Thyroid gland (tissue), 4 donors: Measurements from ENCODE around the gene SARDH. TPM values are rescaled to one million over a fixed set of nuclear protein-coding genes. Genes with fewer than 3 reads are reported as not detected.

Experiments
- DNase-seq, 2 donors: peaks; one replicate each; pipeline ENCODE4 v3.0.0-alpha.2; 2019
- H3K27ac ChIP-seq, 3 donors: fragments of 200-600 bp; sonication (generic); 1 replicate in 2 of 3; 2 replicates in 1 of 3; pipeline ENCODE4 v1.5.1; 2016 to 2019; ENCODE audit warnings: mild to moderate bottlenecking in 1 of 3, moderate library complexity in 1 of 3
- H3K27me3 ChIP-seq: fragments of 200-600 bp; sonication (generic); one replicate; pipeline ENCODE4 v1.5.1; 2019
- H3K36me3 ChIP-seq, 2 donors: fragments of 200-600 bp; sonication (generic); one replicate each; pipeline ENCODE4 v1.5.1; 2016 to 2019
- H3K4me1 ChIP-seq, 2 donors: fragments of 200-600 bp; sonication (generic); one replicate each; pipeline ENCODE4 v1.5.1; 2017 to 2019
- H3K4me3 ChIP-seq, 3 donors: fragments of 200-600 bp; sonication (generic); replicated peaks in 1 of 3; 1 replicate in 2 of 3; 2 replicates in 1 of 3; pipeline ENCODE4 v1.5.1; 2016; ENCODE audit warnings: mild to moderate bottlenecking in 1 of 3
- H3K9me3 ChIP-seq: fragments of 200-600 bp; sonication (generic); one replicate; pipeline ENCODE4 v1.5.1; 2017
- POLR2A ChIP-seq, 2 donors: fragments of 450-650 bp; IDR thresholded peaks; one replicate each; pipeline ENCODE4 v1.6.1; 2017; ENCODE audit warnings: antibody characterized with exemption in 2 of 2, mild to moderate bottlenecking in 2 of 2, moderate library complexity in 1 of 2
- WGBS, 2 donors: methylation state at CpG; one replicate each; pipeline ENCODE4 v1.1.5; 2017; 5-methylcytosine and 5-hydroxymethylcytosine counted together
- intact Hi-C: fragments of 100-400 bp; cut with DNase I; formaldehyde crosslinking; loops from one replicate; pipeline ENCODE4 v1.15.1; 2023
- total RNA-seq, 4 donors: library from RNA; depleted of rRNA; stranded (reverse); fragments of >200 nt; gene quantifications; one replicate each; pipeline ENCODE4 v1.2.3, GENCODE V29; 2016
- TF ChIP-seq, protein P1 (sequence below), 6 experiments: fragments of 200-600 bp in 3 of 6; fragments of 450-650 bp in 3 of 6; sonication (generic) in 3 of 6; IDR thresholded peaks; one replicate each; pipeline ENCODE4 v1.5.1; 2016 to 2019; ENCODE audit warnings: antibody characterized with exemption in 6 of 6, mild to moderate bottlenecking in 2 of 6, inconsistent platforms in 1 of 6, moderate library complexity in 1 of 6

The SARDH gene
- total RNA-seq, 4 donors from 2014 or later: 2.2 to 6.2 (median 3.3) TPM; not detected in 1

- WGBS, 2 donors: 67% methylated on average over 8 to 17 of the region's 39 CpGs
- H3K27ac ChIP-seq: no peak overlapping the region
- DNase-seq: no peak
These were observed 35.2 kb downstream of the SARDH start for GRCh38 chr9:133702798-133703590.

GRCh38 chr9:133701981-133702797 lies 36.0 kb downstream of the SARDH start:
- no peak for DNase-seq
- TF ChIP-seq, protein P1, sequence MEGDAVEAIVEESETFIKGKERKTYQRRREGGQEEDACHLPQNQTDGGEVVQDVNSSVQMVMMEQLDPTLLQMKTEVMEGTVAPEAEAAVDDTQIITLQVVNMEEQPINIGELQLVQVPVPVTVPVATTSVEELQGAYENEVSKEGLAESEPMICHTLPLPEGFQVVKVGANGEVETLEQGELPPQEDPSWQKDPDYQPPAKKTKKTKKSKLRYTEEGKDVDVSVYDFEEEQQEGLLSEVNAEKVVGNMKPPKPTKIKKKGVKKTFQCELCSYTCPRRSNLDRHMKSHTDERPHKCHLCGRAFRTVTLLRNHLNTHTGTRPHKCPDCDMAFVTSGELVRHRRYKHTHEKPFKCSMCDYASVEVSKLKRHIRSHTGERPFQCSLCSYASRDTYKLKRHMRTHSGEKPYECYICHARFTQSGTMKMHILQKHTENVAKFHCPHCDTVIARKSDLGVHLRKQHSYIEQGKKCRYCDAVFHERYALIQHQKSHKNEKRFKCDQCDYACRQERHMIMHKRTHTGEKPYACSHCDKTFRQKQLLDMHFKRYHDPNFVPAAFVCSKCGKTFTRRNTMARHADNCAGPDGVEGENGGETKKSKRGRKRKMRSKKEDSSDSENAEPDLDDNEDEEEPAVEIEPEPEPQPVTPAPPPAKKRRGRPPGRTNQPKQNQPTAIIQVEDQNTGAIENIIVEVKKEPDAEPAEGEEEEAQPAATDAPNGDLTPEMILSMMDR (IDR thresholded peaks at IDR 0.05): no peak
- TF ChIP-seq POLR2A (IDR thresholded peaks at IDR 0.05): no peak
- H3K4me3 ChIP-seq: no peak overlapping the region
- H3K27ac ChIP-seq: no peak overlapping the region
- H3K4me1 ChIP-seq: peaks cover 8 to 15% of the 10 kb centered on the region in 2 donors
- no peaks in the 10 kb centered on the region for H3K27me3 ChIP-seq
- H3K9me3 ChIP-seq: no peaks in the 10 kb centered on the region
- WGBS, 2 donors: 50% methylated on average over 27 of the region's 39 CpGs; no CpG with 5 or more reads in 1 of the 2 donors
- H3K36me3 ChIP-seq: no peaks in the 10 kb centered on the region
- intact Hi-C loops: no loop called here

More at GRCh38 chr9:133702798-133703590, 35.2 kb downstream of the SARDH start:
- no peak overlapping the region for H3K4me3 ChIP-seq
- no peaks in the 10 kb centered on the region for H3K36me3 ChIP-seq
- H3K4me1 ChIP-seq: peaks cover 8 to 22% of the 10 kb centered on the region in 2 donors
- TF ChIP-seq POLR2A (IDR thresholded peaks at IDR 0.05): no peak
- TF ChIP-seq, protein P1 (IDR thresholded peaks at IDR 0.05): no peak
- no peaks in the 10 kb centered on the region for H3K27me3 ChIP-seq
- intact Hi-C loops: no loop called here
- no peaks in the 10 kb centered on the region for H3K9me3 ChIP-seq

DNA sequence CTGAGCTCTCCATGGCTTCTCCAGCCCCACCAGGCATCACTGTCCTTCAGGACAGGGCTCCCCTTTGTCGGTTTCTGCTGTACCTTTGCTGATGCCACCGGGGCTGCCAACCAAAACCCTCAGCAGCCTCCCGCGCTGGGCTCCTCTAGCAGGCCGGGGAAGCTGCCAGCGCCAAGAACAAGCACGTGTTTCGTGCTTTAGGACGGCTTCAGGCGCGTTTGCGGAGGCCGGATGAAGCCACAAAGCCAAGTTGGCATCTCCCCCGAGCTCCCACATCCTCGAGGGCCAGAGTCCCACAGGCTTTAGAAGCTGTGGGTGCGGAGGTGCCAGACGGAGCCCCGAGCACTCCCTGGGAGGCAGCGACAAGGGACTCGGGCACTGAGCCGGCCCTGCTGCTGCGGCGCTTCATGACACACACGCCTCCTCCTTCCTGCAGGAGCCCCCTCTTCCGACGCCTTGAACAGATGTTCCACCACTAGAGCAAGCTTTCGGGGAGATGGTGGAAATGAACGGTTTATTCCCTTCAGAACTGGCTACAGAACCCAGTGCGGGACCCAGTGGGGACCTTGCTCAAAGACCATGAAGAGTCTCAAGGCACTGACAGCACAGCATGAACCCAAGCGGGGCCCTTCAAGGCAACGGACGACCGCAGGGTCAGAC lies 36.7 kb downstream of the SARDH start:
- no peak for DNase-seq
- TF ChIP-seq, protein P1 (IDR thresholded peaks at IDR 0.05): no peak
- TF ChIP-seq POLR2A (IDR thresholded peaks at IDR 0.05): no peak
- H3K9me3 ChIP-seq: no peaks in the 10 kb centered on the region
- H3K4me1 ChIP-seq: peaks cover 8 to 14% of the 10 kb centered on the region in 2 donors
- no peaks in the 10 kb centered on the region for H3K27me3 ChIP-seq
- WGBS, 2 donors: 81 to 93% methylated on average over 11 to 32 of the region's 33 CpGs
- no peak overlapping the region for H3K27ac ChIP-seq
- H3K4me3 ChIP-seq: no peak overlapping the region
- intact Hi-C loops: no loop called here
- no peaks in the 10 kb centered on the region for H3K36me3 ChIP-seq

DNA sequence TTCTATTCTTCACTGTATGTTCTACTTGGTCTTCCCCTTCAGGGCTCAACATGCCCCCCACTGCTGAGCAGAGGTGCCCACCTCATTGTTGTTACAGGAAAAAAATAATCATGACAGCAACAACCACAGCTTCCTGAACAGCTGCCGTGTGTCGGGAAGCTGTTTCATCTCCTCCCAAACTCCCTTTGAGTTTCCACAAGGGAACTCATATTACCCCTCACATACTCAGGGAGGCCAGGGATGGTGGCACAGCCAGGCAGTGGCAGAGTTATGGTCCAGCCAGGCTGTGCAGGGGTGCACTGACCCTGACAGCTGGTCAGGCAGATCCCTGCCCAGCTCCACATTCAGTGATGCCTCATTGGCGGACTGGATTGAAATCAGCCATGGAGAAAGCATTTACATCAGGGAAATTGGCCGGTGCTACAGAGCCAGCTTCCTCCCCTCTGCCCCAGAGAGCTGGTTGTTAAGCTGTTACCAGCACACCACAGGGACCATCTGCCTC lies 37.3 kb downstream of the SARDH start:
- intact Hi-C loops: no loop called here
- no peak overlapping the region for H3K27ac ChIP-seq
- H3K4me3 ChIP-seq: no peak overlapping the region
- H3K9me3 ChIP-seq: no peaks in the 10 kb centered on the region
- 73 to 74% methylated on average over 3 to 4 of the region's 4 CpGs for WGBS, 2 donors
- no peaks in the 10 kb centered on the region for H3K36me3 ChIP-seq
- H3K4me1 ChIP-seq: peaks cover 8 to 14% of the 10 kb centered on the region in 2 donors
- TF ChIP-seq POLR2A (IDR thresholded peaks at IDR 0.05): no peak
- TF ChIP-seq, protein P1 (IDR thresholded peaks at IDR 0.05): no peak
- DNase-seq: no peak
- H3K27me3 ChIP-seq: no peaks in the 10 kb centered on the region
